AG08396 (cell line): Measurements from ENCODE around the gene CAMK2G.

Source experiments
- DNase-seq: peaks from one replicate; pipeline ENCODE4 v3.0.0; 2012; ENCODE audit warnings: low spot score, mixed read lengths

Gene CAMK2G

GRCh38 chr10:73771722-73772280 is 102.6 kb downstream of the CAMK2G start:
- DNase-seq: peak; percentile 93

DNA sequence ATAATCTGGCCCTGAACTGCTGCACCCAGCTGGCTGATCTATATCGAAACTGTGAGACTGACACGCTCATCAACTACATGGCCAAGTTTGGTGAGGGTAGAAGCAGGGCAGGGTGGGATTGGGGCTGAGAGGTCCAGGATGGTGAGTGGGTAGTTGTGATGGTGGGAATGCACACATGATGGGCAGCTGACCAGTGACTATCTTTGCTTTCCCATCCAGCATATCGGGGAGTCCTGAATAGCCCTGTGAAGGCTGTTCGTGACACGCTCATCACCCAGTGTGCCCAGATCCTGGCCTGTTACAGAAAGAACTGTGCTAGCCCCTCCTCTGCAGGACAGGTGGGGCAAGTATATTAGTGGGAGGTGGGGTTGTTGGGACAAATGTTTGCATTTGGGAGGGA is 105.0 kb downstream of the CAMK2G start:
- no peak for DNase-seq

DNA sequence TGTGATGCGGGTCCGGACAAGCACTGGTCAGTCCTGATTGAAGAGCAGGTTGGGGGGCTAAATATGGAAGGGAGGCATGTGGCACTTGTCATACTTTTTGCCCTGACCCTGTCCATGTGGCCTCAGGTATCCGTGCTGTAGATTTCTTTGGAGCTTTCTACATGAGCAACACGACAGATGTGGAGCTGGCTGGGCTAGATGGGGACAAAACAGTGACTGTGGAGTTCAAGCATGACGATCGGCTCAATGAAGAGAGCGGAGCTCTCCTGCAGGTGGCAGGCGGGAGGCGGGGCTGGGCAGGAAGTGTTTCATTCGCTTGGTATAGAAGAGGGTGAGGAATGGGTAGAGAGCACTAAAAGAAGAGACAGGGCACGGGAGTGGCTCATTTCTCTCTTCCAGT is 105.5 kb downstream of the CAMK2G start:
- DNase-seq: no peak

DNA sequence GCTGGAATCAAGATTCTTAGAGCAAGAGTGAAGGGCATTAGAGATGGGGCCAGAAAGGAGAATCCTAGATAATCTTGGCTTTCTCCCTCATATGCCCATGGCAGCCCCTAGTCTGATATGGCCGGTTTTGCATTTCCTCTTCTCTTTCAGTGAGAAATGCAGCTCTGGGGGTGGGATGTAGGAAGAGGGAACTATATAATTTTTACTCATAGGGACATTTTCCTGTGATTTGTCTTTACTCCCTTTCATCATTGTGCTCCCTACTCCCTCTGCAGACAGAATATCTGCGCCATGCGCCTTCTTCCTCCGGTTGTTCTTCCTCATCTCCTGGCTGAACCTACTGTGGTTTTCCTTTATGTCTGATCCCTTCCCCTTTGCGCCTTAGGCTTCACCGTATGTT is 109.3 kb downstream of the CAMK2G start:
- no peak for DNase-seq

GRCh38 chr10:73763343-73763742 is 111.0 kb downstream of the CAMK2G start:
- DNase-seq: no peak

DNA sequence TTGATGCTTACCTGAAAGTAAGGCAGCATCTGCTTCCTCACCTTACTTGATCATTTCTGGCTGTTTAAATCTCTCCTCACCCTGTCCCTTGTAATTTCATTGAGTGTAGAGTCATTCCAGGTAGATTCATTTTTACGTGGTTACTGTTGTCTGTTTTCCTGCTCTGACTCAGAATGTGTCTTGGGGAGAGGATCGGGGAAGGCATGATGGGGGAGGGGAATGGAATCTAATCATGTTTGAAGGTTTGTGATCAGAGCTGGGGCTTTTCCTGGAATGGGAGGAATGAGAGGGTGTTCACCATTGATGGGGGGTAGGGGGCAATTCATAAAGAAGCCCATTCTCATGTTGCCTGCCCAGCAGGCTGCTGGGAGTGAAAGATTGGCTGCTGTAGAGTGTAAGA is 111.4 kb downstream of the CAMK2G start:
- no peak for DNase-seq
